GM18907 (cell line): Measurements from ENCODE around the gene TGFBR3L.

Source experiments
- ATAC-seq: cut with Tn5 transposase; IDR thresholded peaks from one replicate; pipeline ENCODE4 v1.9.1; 2021; ENCODE audit warnings: mild to moderate bottlenecking, moderate library complexity; ENCODE audit not compliant: unreplicated experiment

The TGFBR3L gene

DNA sequence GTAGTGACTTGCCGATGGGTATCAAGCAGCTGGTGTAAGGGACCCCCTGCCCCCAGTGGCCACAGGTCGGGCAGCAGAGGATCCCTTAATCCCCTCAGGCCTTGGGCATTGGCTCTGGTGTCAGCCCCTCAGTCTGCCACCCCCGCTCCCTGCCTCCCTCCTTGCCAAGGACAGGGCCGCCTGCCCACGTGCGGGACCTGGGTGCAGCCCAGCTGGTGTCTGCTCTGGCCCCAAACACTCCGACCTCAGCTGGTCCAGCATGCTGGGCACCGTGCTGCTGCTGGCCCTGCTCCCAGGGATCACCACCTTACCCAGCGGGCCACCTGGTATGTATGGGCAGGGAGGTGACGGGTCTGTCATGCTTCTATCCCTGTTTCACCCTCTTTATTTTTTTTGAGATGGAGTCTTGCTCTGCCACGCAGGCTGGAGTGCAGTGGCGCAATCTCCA, at the start of gene TGFBR3L:
Gene TGFBR3L (plus strand): TSS at position 233 of the 448 bp plus-strand sequence.
- ATAC-seq, result no peak

DNA sequence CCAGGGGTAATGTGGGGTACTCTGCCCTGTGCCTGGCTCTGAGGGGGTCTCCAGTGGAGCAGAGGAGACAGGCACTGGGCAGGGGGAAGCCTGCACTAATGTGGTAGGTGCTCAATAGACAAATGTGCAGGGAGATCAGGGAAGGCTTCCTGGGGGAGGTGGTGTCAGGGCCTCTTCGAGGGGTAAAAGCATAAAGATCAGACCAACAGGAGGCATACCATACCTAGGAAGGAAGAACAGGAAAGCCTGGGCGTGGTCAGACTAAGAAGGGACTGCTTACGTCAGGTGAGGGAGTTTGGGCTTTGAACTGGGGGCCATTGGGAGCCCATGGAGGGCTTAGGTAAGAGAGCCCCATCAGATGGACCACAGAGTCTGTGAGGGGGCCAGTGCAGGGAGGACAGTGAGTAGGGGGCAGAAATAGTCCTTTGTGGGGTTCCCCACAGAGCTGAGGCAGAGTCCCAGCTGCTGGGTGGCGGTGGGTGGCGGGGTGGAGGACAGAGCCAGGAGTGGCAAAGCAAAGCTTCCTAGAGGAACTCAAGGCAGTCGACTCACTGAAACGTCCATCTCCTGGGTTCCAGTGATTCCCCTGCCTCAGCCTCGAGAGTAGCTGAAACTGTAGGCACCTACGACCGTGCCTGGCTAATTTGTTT, 49.2 kb upstream of the TGFBR3L start:
- no peak for ATAC-seq

DNA sequence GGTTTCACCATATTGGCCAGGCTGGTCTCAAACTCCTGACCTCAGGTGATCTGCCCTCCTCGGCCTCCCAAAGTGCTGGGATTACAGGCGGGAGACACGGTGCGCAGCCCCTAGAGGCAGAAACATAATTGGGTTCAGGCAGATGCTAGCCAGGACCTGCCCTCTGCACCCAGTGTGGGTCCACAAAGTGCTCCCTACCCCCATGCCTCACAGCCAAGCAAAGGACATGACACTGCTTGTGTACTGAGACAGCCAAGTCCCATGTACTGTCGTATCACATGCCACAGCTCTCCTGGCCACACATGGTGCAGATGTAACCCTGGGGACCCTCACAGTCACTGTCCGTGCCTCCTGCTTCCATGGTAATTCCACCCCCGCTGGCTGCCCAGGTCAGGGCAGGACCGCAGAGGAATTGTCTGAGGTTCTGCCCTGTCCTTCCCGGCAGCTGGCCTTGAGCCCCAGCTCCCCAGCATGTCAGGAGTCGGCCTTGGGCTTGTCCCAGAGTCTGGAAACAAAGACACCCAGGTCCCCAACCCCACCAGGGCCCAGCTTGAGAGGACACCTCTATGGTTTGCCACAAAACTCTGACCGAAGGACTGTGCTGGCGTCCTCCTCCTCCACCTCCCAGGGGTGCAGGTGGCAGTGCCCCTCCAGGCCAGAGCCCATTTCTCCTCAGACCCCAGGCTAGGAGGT, 48.1 kb upstream of the TGFBR3L start:
- ATAC-seq, result no peak

DNA sequence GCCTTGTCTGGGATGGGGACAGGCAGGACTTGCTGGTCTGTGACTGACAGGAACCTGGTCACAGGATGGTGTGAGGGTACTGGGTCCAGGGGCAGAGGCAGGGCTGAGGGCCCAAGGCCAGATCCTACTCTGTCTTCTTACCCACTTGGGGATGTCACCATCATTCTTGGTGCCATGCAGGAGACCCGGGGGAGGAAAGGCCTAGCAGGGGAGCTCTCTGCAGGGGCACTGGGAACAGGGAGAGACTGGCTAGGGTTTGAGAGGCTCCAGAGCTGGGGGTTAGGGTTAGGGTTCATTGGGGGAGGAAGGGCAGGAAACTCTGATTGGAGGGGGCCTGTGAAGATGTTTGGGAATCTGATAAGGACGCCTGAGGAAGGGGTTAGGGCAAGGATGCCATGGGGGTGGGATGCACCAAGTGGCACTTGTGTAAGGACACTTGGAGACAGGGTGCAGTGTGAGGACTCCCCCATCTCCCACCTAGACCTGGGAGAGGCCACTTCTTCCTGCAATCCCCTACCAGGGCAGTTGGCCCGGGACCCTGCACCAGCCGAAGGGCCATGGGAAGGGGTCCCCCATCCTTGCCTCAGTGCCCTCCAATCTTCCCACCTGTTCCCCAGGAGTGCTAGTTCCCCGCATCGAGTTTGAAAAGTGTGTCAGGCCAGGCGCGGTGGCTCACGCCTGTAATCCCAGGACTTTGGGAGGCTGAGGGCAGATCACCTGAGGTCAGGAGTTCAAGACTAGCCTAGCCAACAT, 47.4 kb upstream of the TGFBR3L start:
- ATAC-seq, result no peak

DNA sequence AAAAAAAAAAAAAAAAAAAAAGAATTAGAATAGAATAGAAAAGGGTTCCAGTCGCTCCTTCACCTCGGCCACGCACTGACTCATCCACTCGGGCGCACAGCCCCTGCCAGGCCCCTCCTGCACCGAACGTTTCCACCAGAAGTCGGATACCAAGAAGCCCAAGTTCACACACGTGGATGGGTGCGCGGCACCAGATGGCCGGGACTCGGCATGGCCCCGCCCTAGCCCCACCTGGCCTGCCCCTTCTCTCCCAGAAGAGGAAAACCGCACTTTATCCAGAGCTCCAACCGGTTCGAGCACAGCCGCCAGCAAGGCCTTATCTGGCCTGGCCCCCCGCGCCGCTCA, 46.3 kb upstream of the TGFBR3L start:
- ATAC-seq, result no peak

DNA sequence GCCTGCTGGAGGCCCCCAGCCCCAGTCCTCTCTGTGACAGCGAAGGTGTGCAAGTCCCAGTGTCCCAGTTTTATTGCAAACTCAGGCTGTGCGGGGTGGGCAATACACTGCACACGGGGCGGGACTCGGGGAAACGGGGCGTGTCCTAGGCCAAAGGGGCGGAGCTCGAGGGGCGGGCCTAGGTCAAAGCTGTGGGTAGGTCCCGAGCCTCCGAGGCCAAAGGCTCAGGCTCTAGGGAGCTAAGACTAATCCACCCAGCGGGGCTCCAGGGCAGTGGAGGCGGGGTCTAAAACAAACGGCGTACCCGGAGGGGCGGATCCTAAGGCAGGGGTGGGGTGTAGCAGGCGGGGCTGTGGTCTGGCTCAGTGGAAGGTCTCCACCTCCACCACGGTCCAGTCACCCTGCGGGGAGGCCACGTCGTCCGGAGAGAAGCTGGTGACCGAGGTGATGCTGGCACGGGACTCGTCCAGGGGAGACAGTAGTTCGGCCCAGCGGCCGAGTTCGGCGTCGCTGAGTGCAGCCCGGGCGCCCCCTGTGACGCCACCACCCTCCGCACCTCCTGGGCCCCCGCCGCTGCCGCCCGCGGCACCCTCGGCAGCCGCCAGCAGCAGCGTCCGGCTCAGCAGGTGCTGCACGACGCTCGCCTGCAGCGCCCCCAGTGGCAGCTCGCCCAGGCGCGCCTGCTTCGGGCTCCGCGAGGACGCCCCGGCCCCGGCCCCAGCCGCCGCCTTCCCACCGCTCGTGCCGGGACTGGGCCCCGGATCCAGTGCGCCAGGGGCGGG, 45.8 kb upstream of the TGFBR3L start:
- ATAC-seq, result peak; percentile 58

DNA sequence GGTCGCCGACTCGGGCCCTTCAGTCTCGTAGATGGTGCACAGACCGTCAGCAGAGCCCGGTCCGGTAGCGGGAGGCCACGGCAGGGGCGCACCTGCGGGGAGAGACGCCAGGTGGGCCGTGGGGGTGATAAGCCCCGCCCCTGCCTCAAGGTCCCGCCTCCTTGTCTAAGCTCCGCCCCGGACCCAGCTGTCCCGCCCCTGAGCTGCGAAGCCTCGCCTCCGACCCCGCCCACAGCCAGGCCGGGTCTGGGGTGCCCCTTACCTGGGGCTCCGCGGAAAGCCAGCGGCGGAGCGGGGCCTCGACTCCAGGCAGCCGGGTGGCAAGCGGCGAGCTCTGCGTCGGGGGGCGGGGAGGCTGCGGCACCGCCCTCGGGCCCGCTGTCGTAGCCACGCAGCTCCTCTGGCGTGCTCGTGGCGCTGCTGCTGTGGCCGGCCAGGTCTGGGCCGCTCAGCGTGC, 45.1 kb upstream of the TGFBR3L start:
- ATAC-seq, result peak; percentile 47

DNA sequence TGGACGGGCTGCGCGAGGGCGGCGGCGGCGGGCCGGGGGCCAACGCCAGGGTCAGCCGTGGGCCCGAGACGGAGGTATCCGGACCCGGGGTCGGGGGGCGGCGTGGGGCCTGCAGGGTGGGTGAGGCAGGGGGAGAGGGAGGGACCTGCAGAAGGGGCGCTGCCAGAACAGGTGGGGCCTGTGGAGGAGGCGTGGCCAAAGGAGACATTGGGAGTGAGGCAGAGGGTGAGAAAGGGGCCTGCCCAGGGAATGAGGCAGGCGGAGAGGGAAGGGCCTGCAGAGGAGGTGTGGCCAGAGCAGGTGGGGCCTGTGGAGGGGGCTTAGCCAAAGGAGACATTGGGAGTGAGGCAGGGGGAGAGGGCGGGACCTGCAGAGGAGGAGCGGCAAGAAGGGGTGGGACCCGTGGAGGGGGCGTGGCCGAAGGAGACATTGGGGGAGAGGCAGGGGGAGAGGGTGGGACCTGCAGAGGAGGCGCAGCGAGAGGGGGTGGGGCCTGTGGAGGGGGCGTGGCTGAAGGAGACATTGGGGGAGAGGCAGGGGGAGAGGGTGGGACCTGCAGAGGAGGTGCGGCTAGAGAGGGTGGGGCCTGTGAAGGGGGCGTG, 44.6 kb upstream of the TGFBR3L start:
- ATAC-seq, result no peak

DNA sequence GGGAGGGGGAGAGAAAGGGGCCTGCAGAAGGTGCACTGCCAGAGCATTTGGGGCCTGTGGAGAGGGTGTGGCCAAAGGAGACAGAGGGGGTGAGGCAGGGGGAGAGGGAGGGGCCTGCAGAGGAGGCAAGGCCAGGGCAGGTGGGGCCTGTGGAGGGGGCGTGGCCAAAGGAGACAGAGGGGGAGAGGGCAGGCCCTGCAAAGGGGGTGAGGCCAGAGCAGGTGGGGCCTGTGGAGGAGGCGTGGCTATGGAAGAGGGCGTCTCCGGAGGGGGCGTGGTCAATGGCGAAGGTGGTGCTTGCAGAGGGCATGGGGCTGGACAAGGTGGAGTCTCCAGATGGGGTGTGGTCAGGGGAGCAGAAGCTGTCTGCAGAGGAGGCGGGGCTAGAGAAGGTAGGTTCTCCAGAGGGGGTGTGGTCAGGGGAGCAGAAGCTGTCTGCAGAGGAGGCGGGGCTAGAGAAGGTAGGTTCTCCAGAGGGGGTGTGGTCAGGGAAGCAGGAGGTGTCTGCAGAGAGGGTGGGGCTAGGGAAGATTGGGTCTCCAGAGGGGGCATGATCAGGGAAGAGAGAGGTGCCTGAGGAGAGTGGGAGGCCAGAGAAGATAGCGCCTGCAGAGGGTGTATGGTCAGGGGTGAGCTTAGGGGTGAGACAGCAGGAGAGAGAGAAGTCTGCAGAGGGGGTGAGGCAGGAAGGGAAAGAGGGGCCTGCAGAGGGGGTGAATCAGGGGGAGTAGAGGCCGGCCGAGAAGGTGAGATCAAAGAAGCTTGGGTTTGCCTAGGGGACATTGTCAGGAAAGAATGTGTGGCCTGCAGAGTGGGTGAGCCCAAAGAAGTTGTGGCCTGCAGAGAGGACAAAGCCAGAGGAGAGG, 43.8 kb upstream of the TGFBR3L start:
- no peak for ATAC-seq

DNA sequence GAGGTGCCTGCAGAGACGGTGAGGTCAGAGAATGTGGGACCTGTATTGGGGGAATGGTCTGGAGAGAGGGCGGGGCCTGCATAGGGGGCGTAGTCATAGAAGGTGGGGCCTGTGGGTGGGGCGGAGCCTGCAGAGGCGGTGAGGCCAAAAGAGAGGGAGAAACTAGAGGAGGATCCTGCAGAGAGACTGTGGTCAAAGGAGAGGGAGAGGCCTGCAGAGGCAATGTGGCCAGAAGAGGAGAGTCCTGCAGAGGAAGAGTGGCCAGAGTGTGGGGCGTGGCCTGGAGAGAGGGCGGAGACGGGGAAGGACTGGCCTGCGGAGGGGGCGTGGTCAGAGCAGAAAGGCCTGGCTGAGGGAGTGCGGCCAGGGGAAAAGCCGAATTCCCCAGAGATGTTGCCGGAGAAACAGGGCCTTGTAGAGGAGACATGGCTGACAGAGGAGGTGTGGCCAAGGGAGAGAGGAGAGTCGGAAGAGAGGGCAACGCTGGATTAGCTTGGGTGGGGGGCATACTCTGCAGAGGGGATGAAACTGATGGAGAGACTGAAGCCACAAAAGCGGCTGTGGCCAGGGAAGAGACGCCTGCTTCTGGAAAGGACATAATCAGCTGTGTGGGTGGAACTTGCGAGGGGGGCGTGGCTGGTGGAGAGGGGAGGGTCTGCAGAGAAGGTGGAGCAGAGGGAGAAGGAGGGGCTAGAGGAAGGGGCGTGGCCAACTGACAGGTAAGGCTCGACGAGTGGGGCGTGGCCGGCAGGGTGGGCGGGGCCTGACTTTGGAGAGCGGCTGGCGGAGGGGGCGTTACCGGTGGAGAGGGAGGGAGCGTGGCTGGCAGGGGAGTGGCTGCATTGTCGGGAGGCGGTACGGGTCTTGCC, 43.0 kb upstream of the TGFBR3L start:
- no peak for ATAC-seq

DNA sequence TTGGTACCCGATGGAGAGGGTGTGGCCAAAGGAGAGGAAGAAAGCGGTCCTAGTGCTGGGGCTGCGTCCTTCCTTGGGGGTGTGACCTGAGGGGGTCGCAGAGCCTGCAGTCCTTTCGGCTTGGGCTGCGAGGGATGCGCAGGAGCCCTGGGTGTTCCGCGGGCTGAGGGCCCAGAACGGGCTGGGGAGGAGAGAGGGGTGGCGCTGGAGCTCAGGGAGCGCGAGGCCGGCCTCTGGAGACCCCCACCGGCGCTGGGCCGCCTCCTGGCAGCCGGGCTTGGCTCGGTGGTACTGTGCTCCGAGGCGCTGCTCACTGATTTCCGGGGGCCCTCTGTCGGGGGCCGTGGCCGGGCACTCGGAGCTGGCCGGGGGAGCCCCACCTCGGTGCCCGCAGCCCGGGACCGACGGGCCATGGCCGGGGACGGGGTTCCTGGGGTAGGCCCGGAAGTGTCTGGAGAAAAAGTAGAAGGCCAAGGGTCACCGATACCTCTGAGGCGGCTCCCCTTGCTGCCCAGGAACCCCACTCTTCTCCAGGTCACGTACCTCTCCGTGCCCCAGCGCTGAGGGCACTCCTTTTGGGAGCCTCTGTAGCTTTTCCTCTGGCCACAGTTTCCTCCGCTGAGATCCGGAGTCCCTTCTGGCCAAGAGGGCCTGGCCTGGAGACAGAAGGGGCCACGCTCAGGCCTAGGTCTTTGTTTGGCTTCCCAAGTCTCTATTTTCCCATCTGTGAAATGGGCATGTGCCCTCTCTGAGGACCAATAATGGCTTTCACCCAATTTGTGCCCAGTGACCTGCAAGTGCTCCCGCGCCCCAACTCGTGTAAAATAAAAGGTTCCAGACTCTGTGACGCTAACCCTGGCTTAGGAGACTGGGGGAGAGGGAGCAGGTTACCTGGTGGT, 42.1 kb upstream of the TGFBR3L start:
- no peak for ATAC-seq

DNA sequence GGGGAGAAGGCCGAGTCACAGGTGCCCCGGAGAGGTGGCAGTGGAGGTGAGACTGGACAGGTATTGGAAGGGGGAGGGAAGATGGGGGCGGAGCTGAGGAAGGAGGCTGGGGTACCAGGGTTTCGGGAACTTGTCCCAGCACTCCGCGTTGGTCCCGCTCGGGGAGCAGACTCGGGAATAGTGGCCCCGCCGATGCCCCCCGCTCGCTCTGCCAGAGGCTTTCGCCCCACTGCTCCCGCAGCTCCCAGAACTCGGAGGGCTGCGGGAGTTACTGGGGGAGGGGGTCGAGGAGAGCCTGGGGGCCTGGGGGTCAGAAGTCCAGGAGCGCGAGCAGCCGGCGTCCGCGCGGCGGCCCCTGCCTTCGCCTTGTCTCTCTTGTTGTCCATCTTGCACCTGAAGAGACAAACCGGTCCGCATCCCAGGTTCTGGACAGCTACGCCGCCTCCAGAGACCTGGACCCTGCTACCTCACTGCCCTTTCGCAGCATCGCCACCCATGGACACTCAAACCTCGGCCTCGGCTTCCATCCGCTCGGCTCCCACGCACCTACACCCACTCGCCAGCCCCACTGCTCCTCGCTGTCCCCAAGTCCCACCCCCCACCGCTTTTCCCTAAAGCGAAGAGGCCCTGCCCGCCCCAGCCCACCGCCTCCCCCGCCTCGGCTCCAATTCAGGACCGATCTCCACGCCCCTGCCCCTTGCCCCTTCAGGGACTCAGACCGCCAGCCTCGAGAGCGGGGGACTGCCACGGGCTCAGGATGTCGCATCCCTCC, 41.1 kb upstream of the TGFBR3L start:
- ATAC-seq, result no peak

DNA sequence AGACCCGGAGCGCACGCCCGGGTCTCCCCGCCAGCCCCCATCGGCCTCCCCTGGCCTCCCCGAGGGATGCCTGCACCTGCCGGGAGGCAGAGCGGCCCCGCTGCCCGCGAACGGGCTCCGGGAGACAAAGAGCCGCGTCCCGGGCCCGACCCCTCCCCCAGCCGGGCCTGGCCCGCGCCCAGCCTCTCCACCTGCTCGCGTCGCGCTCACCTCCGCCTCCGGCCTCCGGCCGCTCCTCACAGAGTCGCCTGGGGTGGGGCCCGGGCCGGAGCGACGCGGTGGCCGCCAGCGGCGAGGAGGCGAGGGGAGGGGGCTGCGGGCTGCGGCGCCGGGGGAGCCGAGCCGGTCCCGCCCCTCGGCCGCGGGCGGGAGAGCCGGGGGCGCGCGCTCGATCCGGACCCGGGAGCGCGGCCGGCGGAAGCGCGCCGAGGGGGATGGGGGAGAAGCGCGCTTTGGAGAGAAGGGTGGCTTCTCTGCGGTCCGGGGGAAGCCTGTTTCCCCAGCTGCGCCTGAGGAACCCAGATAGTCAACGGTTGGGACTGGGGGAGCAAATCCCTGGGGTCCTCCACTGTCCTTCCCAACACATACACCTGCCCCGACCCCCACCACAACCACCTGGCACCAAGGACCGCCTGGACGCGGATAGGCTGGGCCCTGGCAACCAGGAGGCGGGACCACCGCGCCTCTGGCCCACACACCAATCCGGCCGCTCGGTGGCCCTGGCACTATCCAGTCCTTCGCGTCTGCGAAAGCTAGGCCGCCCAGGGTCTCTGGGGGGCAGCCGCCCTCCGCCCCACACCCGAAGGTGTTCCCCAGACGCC, 40.3 kb upstream of the TGFBR3L start, which contains the start of gene PRR36:
Gene PRR36 (minus strand): TSS at position 315 of the 821 bp plus-strand sequence. CDS start 701 bp downstream, outside the sequence.
- no peak for ATAC-seq

DNA sequence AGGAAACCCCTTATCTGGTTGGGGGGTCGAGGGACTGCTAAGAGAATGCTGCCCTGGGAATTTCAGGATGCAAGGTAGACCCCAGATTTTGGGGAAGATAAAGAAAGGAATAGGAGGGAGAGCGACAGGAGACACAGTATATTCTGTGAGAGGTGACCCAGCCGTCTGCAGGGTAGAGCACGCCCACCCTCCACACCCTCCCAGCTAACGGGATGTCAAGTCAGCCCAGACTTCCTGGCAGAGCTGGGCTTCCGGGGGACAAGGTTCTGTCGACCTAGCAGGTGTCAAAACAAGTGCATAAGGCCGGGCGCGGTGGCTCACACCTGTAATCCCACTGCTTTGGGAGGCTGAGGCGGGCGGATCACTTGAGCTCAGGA, 39.7 kb upstream of the TGFBR3L start:
- ATAC-seq, result no peak

DNA sequence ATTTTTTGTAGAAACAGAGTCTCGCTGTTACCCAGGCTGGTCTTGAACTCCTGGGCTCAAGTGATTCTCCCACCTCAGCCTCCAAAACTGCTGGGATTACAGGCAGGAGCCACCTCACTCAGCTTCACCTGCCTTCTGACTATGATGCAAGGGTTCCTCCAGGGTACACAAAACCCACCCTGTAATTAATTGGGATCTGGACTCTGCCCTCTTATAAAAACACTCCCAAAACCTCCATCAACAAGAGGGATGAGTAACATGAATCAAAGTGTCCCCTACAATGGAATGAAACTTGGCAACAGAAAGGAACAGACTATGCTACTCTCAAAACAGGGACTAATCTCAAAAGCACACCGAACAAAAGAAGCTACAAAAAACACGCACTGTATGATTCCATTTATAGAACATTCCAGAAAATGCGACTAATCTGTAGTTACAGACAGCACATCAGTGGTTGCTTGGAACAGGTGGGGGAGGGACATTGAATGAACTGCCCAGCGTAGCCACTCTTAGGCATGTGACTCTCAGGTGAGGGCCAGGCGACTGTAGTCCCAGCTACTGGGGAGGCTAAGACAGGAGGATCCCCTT, 37.3 kb upstream of the TGFBR3L start:
- ATAC-seq, result no peak
